Uterus (tissue), 4 donors: ENCODE results near the gene MAGI3. TPM values are rescaled to one million over a fixed set of nuclear protein-coding genes. Genes with fewer than 3 reads are reported as not detected.

Experiments used
- DNase-seq, 2 donors: peaks; one replicate each; pipeline ENCODE4 v3.0.0-alpha.2; 2019 to 2020
- H3K27ac ChIP-seq, 2 donors: fragments of 200-600 bp; sonication (generic); 1 replicate in 1 of 2; 2 replicates in 1 of 2; pipeline ENCODE4 v1.5.1; 2016 to 2018
- H3K27me3 ChIP-seq, 2 donors: fragments of 200-600 bp; sonication (generic); one replicate each; pipeline ENCODE4 v1.5.1; 2018 to 2019; ENCODE audit warnings: control low read depth in 1 of 2
- H3K36me3 ChIP-seq, 2 donors: fragments of 200-600 bp; sonication (generic); one replicate each; pipeline ENCODE4 v1.5.1; 2019; ENCODE audit warnings: control low read depth in 1 of 2
- H3K4me1 ChIP-seq, 2 donors: fragments of 200-600 bp; sonication (generic); one replicate each; pipeline ENCODE4 v1.5.1; 2018 to 2019; ENCODE audit warnings: control low read depth in 1 of 2
- H3K4me3 ChIP-seq, 2 donors: fragments of 200-600 bp; sonication (generic); 1 replicate in 1 of 2; 2 replicates in 1 of 2; pipeline ENCODE4 v1.5.1; 2018 to 2019; ENCODE audit warnings: mild to moderate bottlenecking in 1 of 2
- H3K9me3 ChIP-seq, 2 donors: fragments of 200-600 bp; sonication (generic); one replicate each; pipeline ENCODE4 v1.5.1; 2019; ENCODE audit warnings: control low read depth in 1 of 2
- POLR2A ChIP-seq, 2 donors: fragments of 450-650 bp; IDR thresholded peaks; one replicate each; pipeline ENCODE4 v1.6.1; 2016; ENCODE audit warnings: antibody characterized with exemption in 2 of 2, mild to moderate bottlenecking in 1 of 2, moderate library complexity in 1 of 2
- intact Hi-C: fragments of 100-400 bp; cut with DNase I; formaldehyde crosslinking; loops from one replicate; pipeline ENCODE4 v1.15.1; 2023; ENCODE audit warnings: low total_unique reads
- total RNA-seq, 4 donors: library from RNA; depleted of rRNA in 3 of 4; stranded (reverse); fragments of >200 nt in 3 of 4; gene quantifications; one replicate each; pipeline versions ENCODE4 v1.1.0 to v1.2.4, GENCODE V29; 2014 to 2023
- TF ChIP-seq, protein P1 (sequence below), 4 experiments: fragments of 200-600 bp in 2 of 4; fragments of 450-650 bp in 2 of 4; sonication (generic) in 2 of 4; IDR thresholded peaks; one replicate each; pipeline ENCODE4 v1.5.1; 2016 to 2019; ENCODE audit warnings: antibody characterized with exemption in 4 of 4, mild to moderate bottlenecking in 2 of 4, moderate library complexity in 1 of 4
- donor health status: DM: yes; HTN: yes; CAD: no.

The MAGI3 gene
- total RNA-seq, 4 donors from 2014 or later: 12.4 to 37.5 (median 26.4) TPM

DNA sequence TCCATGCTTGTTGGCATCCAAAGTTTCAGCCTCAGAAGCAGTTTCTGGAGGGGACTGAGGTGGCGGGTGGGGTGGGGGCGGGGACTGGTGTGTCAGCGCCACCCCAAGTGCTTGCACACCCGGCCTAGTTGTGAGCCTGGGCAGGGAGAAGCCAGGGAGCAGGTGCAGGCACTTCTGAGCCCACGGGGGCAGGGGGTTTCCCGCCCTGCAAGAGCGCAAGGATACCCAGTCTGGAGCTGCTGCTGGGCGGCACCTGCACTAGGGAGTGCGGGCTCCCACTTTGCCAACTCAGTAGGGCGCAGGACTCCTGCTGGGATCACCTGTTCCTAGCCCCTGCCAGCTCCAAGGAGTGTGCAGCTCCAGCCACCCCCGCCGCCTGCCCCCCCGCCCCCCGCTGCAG lies 33.5 kb downstream of the MAGI3 start:
- intact Hi-C loops: no loop called here

GRCh38 chr1:113429461-113430153 lies 39.3 kb downstream of the MAGI3 start:
- TF ChIP-seq, protein P1, sequence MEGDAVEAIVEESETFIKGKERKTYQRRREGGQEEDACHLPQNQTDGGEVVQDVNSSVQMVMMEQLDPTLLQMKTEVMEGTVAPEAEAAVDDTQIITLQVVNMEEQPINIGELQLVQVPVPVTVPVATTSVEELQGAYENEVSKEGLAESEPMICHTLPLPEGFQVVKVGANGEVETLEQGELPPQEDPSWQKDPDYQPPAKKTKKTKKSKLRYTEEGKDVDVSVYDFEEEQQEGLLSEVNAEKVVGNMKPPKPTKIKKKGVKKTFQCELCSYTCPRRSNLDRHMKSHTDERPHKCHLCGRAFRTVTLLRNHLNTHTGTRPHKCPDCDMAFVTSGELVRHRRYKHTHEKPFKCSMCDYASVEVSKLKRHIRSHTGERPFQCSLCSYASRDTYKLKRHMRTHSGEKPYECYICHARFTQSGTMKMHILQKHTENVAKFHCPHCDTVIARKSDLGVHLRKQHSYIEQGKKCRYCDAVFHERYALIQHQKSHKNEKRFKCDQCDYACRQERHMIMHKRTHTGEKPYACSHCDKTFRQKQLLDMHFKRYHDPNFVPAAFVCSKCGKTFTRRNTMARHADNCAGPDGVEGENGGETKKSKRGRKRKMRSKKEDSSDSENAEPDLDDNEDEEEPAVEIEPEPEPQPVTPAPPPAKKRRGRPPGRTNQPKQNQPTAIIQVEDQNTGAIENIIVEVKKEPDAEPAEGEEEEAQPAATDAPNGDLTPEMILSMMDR (IDR thresholded peaks at IDR 0.05): no peak
- no peak for TF ChIP-seq POLR2A (IDR thresholded peaks at IDR 0.05)
- Histone ChIP-seq H3K27me3 (no peaks in the 10 kb centered on the region), H3K36me3 (no peaks in the 10 kb centered on the region), H3K4me3 (no peak overlapping the region), H3K4me1 (no peaks in the 10 kb centered on the region), H3K9me3 (no peaks in the 10 kb centered on the region), H3K27ac (no peak overlapping the region)
- no peak for DNase-seq
- intact Hi-C loops: no loop called here

More for the DNA sequence above, 33.5 kb downstream of the MAGI3 start:
- Histone ChIP-seq H3K4me1 (no peaks in the 10 kb centered on the region), H3K4me3 (no peak overlapping the region), H3K27me3 (no peaks in the 10 kb centered on the region), H3K36me3 (no peaks in the 10 kb centered on the region), H3K9me3 (no peaks in the 10 kb centered on the region), H3K27ac (no peak overlapping the region)
- TF ChIP-seq, protein P1 (IDR thresholded peaks at IDR 0.05): no peak
- TF ChIP-seq POLR2A (IDR thresholded peaks at IDR 0.05): no peak
- DNase-seq: no peak

DNA sequence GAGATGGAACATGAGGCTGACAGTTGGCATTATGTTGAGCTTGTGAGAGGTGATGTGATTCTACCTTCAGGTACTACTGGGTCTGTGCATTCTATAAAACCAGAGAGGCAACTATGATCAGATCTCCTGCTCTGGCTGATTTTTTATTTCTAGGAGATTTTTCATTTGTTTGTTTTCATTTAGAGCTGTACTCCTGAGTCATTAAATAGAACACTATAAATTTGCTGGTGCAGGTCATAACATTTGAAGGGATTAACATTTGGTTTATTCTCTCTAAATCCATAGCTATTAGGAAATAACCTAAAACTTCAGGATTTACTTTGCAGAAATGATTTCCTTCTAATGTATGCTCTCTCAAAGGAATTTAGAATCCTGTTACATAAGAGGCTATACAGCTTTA lies 42.9 kb downstream of the MAGI3 start:
- H3K4me1 ChIP-seq: no peaks in the 10 kb centered on the region
- H3K27ac ChIP-seq: no peak overlapping the region
- no peak for DNase-seq
- H3K36me3 ChIP-seq: no peaks in the 10 kb centered on the region
- no peaks in the 10 kb centered on the region for H3K9me3 ChIP-seq
- intact Hi-C loops: no loop called here
- H3K27me3 ChIP-seq: no peaks in the 10 kb centered on the region
- H3K4me3 ChIP-seq: no peak overlapping the region
- TF ChIP-seq, protein P1 (IDR thresholded peaks at IDR 0.05): no peak
- TF ChIP-seq POLR2A (IDR thresholded peaks at IDR 0.05): no peak

DNA sequence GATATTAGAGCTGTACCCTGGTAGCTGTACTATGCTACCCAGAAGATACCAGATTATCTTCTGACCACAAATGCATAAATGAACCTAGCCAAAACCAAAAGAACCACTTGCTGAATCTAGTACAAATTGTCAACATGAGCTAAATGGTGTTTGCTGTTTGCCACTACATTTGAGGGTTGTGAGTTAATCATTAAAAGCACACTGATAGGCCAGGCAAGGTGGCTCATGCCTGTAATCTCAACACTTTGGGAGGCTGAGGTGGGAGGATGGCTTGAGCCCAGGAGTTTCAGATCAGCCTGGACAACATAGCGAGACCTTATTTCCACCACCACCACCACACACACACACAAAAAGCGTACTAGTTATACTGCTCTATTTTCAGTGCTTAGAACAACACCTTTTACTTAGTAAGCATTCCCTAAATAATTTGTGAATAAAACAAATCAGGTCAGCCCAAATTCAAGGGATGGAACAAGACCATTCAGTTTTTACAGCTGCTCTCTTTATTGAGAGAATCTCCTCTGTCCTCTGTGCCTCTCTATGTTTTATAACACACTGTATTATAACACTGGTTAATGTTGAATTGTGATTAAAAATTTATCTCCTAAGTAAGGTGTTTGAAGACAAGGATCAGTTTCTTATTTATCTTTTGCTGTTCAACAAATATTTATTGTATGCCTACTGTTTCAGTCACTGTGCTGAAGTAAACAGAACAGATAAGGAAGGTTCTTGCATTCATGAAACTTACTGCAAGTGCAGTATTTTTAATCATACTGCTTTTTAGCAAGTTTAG lies 44.0 kb downstream of the MAGI3 start:
- no peaks in the 10 kb centered on the region for H3K4me1 ChIP-seq
- H3K36me3 ChIP-seq: no peaks in the 10 kb centered on the region
- no peak overlapping the region for H3K27ac ChIP-seq
- H3K9me3 ChIP-seq: no peaks in the 10 kb centered on the region
- intact Hi-C loops: no loop called here
- no peak overlapping the region for H3K4me3 ChIP-seq
- TF ChIP-seq, protein P1 (IDR thresholded peaks at IDR 0.05): no peak
- no peak for TF ChIP-seq POLR2A (IDR thresholded peaks at IDR 0.05)
- DNase-seq: no peak
- no peaks in the 10 kb centered on the region for H3K27me3 ChIP-seq

GRCh38 chr1:113434874-113435175 lies 44.5 kb downstream of the MAGI3 start:
- TF ChIP-seq POLR2A (IDR thresholded peaks at IDR 0.05): no peak
- TF ChIP-seq, protein P1 (IDR thresholded peaks at IDR 0.05): no peak
- H3K4me1 ChIP-seq: no peaks in the 10 kb centered on the region
- DNase-seq: no peak
- no peak overlapping the region for H3K4me3 ChIP-seq
- H3K27ac ChIP-seq: no peak overlapping the region
- no peaks in the 10 kb centered on the region for H3K9me3 ChIP-seq
- no peaks in the 10 kb centered on the region for H3K36me3 ChIP-seq
- no peaks in the 10 kb centered on the region for H3K27me3 ChIP-seq
- intact Hi-C loops: no loop called here
